ENCODE measurements around the gene DKK3.

DKK3 gene

GRCh38 chr11:11929920-11930319 is 78.5 kb downstream of the DKK3 start:
- in situ Hi-C loops (cut with HindIII; ENCODE audit: low pct_ligation_motif_present, low pct_unique_long_range_greater_than_20kb, low sequenced_read_pairs) = no loop called here
- no peak for DNase-seq

DNA sequence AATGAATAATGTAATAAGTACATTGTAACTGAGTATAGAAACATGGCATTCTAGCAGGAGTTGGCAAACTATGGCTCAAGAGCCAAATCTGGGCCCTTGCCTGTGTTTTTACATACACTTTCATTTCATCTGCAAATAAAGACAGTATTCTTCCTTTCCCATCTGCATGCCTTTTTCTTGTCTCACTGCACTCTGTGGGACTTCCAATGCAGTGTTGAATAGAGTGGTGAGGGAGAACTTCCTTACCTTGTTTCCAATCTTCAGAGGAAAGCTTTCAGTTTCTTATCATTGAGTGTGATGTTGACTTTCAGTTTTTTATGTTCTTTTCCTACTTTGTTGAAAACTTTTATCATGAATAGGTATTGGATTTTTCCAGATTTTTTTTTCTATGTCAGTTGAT is 84.6 kb downstream of the DKK3 start:
- in situ Hi-C loops (cut with HindIII; ENCODE audit: low pct_ligation_motif_present, low pct_unique_long_range_greater_than_20kb, low sequenced_read_pairs) = no loop called here
- DNase-seq = no peak

- in situ Hi-C loops (cut with HindIII; ENCODE audit: low pct_ligation_motif_present, low pct_unique_long_range_greater_than_20kb, low sequenced_read_pairs) = no loop called here
- peak; percentile 73 for DNase-seq
These were observed 91.4 kb downstream of the DKK3 start for GRCh38 chr11:11916981-11917399.

DNA sequence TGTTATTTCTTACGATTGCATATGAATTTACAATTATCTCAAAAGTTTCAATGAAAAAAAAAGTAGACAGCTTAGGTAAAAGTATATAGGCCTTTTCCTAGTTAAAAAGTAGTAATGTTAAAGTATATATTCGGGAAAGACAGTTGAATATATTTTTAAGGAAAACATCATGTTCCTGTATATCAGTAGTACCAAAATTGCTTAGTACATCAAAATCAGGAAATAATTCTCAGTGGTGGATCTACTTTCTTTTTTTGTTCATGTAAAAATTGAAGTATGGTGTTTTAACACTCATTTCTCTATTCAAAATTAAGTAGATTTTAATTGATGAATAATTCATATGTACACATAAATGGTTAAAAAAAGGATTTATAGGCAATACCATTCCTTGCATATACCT is 92.8 kb downstream of the DKK3 start:
- in situ Hi-C loops (cut with HindIII; ENCODE audit: low pct_ligation_motif_present, low pct_unique_long_range_greater_than_20kb, low sequenced_read_pairs) = no loop called here
- no peak for DNase-seq

DNA sequence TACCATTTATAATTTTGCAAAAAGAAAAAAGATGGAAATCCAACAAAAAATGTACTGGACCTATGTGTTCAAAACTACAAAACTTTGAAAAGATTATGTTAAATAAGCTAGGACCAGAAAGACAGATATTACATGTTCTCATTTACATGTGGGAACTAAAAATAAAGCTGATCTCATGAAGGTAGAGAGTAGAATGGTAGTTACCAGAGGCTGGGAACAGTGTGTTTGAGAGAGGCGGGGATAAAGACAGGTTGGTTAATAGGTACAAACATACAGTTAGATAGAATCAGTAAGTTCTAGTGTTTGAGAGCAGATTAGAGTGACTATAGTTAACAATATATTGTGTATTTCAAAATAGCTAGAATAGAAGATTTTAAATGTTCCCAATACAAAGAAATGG is 95.0 kb downstream of the DKK3 start:
- no peak for DNase-seq
- in situ Hi-C loops (cut with HindIII; ENCODE audit: low pct_ligation_motif_present, low pct_unique_long_range_greater_than_20kb, low sequenced_read_pairs) = no loop called here

All from ACHN (cell line).